Measurements from ENCODE around the gene YWHAQ.

- TF ChIP-seq, protein P1, sequence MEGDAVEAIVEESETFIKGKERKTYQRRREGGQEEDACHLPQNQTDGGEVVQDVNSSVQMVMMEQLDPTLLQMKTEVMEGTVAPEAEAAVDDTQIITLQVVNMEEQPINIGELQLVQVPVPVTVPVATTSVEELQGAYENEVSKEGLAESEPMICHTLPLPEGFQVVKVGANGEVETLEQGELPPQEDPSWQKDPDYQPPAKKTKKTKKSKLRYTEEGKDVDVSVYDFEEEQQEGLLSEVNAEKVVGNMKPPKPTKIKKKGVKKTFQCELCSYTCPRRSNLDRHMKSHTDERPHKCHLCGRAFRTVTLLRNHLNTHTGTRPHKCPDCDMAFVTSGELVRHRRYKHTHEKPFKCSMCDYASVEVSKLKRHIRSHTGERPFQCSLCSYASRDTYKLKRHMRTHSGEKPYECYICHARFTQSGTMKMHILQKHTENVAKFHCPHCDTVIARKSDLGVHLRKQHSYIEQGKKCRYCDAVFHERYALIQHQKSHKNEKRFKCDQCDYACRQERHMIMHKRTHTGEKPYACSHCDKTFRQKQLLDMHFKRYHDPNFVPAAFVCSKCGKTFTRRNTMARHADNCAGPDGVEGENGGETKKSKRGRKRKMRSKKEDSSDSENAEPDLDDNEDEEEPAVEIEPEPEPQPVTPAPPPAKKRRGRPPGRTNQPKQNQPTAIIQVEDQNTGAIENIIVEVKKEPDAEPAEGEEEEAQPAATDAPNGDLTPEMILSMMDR (IDR thresholded peaks at IDR 0.05), result no peak
- no peak for TF ChIP-seq POLR2A (IDR thresholded peaks at IDR 0.05)
Observed at GRCh38 chr2:9658972-9659371, 28.2 kb upstream of the YWHAQ start.

Data from esophagus squamous epithelium (tissue), 4 donors.